ENCODE data around the gene PRB3.

DNA sequence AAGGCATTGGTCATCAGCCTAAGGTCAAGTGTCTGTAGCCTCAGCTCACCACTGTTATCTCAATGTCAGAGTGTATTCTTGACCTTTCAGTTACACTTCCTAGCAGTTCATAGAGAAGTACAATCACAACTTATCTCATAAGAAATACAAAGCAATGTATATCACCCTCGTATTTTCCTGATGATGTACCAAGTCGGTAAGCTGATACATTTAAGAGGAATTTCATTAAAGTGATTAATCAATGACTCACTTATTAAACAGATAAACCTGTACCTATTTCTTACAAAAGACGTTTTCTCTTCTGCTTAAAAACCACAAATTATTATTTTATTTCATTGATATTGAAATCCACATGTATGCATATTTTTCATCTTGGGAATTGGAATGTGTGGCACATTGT lies 3.9 kb upstream of the PRB3 start:
- TF ChIP-seq, protein P1, sequence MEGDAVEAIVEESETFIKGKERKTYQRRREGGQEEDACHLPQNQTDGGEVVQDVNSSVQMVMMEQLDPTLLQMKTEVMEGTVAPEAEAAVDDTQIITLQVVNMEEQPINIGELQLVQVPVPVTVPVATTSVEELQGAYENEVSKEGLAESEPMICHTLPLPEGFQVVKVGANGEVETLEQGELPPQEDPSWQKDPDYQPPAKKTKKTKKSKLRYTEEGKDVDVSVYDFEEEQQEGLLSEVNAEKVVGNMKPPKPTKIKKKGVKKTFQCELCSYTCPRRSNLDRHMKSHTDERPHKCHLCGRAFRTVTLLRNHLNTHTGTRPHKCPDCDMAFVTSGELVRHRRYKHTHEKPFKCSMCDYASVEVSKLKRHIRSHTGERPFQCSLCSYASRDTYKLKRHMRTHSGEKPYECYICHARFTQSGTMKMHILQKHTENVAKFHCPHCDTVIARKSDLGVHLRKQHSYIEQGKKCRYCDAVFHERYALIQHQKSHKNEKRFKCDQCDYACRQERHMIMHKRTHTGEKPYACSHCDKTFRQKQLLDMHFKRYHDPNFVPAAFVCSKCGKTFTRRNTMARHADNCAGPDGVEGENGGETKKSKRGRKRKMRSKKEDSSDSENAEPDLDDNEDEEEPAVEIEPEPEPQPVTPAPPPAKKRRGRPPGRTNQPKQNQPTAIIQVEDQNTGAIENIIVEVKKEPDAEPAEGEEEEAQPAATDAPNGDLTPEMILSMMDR (conservative IDR thresholded peaks at IDR 0.05 in 1 of 2, IDR thresholded peaks at IDR 0.05 in 1 of 2; ENCODE audit: low read depth in 1 of 2, low read length in 2 of 2) = no peak
- TF ChIP-seq EZH2 (IDR thresholded peaks at IDR 0.05; ENCODE audit: low read length, missing control alignments) = no peak

All from fibroblast of lung (primary cell).